Fibroblast of skin of scalp (primary cell): ENCODE results near the gene CLCA4.
A peak's percentile ranks its signal among the peaks of the same experiment; 100 is the strongest.
"Not testable (repeated sequence)": the region's sequence is repeated elsewhere in the genome, so short reads cannot be mapped to it uniquely, and the experiment has no call there.

Experiments used
- DNase-seq: peaks from one replicate; pipeline ENCODE4 v3.0.0-alpha.2; 2013

Gene CLCA4

DNA sequence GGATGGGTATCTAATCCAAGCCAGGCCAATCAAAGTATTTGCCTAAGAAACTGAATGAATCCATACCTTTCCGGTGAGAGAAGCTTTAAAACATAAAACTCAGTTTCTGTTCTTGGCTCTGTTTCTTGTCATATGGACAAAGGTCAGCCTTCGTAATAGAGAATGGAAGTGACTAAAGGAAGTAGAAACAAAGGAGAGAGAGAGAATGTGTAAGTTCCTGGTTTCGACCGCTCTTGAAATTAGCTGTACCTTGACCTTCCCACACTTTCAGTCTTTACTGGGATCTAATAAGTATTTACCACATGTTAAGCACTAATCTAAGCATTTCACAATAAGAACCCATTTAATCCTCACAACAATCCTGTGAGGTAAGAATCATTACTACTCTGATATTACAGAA is 19.6 kb upstream of the CLCA4 start:
- DNase-seq: no peak

DNA sequence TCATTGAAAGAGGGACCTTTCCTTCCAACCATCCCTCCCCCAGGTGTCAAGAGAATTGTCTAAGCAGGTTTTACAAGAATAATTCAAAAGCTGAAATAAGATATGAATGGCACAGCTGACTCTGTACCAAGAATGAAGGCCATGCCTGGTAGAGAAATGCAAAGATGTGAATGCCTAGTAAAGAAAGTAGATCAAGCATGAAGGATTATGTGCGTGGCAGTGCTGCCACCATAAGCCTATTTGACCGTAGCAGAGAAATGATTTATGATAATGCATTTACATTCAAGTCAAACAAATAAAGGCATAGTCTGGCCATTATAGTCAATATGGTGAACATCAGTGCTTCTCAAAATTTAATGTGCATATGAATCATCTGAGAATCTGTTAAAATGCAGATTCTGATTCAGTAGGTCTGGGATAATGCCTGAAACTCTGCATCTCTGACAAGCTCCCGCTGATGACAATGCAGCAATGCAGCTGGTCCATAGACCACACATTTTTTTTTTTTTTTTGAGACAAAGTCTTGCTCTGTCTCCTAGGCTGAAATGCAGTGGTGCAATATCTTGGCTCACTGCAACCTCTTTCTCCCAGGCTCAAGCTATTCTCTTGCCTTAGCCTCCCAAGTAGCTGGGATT is 16.6 kb upstream of the CLCA4 start:
- no peak for DNase-seq

DNA sequence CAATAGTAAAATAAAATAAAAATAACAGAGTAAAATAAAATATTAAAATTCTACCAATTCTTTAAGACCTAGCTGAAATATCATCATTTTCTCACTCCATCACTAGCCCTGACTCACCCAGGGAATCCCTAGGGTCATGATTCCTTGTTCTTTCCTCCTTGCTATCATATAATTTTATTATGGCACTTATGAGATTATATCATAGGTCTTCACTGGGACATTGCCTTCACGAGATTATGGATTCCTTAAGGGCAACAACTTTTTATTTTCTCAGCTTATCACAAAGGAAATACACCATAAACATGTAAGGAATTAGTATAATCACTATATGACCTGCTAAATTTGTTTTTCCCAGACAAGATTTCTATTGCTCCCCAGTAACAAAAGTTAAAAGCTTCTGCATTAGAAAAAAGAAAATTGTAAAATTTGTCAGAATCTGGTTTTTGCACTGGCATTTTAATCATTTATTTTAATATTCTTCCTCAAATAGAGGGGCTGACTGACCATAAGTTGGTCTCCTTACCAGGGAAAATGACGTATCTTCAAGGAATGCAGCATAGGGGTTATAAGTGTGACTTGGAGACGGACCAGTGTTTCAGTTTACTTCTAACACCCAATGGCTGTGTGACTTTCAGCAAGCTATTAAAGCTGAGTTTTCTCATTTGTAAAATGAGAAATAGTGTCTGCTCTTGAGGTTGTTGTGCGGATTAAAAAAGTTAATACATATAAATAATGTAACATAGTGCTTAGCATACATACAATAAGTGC is 8.8 kb upstream of the CLCA4 start:
- no peak for DNase-seq

DNA sequence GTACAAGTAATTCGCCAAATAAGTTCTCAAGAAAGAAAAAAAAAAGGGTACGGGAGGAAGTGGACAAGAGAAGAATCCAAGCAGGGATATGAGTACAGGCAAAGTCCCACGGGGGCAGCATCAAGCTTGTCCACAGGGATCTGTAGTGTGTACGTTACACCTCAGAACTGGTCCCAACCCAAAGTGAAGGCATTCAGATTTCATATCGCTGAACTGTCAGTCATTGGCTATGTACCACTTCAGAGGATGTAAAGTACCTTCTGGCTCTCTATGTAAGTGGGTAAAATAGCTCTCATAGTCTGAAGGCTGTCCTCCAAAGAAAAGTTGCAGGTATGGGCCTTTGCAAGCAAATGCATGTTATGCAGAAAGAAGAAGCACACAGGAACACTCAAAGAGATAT is 8.1 kb upstream of the CLCA4 start:
- DNase-seq: no peak

DNA sequence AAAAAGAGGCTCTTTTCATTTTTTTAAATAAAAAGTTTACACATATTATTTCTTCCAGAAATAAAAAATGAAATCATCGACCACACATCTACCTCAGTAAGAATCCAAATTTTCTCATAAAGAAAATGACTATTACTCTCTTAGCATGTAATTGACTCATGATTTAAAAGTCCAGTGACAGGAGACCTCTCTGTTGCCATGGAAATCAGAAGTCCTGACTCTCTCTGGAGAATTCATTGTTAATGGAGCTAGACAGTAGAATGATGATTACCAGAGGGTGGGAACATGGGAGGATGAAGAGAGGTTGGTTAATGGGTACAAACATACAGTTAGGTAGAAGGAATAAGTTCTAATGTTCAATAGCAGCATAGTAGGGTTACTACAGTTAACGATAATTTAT is 5.0 kb upstream of the CLCA4 start:
- peak; percentile 5 for DNase-seq

DNA sequence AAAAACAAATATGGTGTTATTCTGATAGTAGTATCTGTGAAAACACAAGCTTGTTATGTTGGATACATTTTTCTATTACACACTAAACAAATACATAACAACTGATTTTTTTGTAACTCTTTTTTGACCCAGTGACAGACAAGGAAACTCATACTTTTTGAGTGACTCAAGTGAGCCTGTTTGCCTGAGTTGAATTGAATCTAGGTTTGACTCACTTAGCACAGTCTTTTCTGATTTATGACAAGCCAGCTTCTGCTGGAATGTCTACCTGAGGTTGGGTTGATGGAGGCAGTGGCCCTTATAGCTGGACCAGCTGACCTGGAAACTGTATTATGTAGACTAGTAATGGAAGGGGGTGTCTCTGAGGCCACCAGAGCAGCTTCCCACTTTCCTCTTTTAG is 4.2 kb upstream of the CLCA4 start:
- peak; percentile 4 for DNase-seq

DNA sequence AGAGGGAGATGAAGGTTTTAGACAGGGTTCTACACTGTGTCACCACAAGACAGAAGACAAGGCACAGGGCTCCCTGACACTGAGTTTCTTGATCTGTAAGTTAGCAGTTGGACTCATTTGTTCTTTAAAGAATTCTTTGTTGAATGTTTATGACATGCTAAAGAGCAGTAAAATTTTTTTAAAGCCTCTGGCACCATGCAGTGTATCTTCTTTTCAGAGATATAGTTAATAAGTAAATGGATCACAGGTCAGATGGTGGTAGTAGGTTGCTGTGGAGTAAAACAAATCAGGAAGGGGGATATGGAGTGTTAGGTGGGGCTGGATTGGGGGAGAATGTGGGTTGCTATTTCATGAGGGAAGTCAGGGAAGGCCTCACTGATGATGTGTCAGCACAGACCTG is 2.0 kb downstream of the CLCA4 start:
- no peak for DNase-seq

DNA sequence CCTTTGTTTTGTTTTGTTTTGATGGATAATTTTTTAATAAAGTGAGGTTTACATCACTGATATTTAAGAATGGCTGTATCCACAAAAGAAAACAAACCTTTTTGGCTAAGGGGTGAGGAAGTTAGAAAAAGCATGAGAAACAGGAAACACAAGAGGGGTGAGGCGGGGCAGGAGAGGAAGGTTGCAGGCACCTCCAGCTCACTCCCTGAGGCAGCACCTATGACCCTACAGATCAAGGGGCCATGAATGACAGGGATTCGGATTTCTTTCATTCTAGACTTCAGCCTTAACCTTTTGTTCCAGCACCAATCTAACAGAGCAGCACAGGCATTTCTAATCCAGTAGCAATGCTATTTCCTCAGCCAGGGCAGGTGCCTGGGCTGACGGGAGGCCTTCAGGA is 4.4 kb downstream of the CLCA4 start:
- DNase-seq: no peak

DNA sequence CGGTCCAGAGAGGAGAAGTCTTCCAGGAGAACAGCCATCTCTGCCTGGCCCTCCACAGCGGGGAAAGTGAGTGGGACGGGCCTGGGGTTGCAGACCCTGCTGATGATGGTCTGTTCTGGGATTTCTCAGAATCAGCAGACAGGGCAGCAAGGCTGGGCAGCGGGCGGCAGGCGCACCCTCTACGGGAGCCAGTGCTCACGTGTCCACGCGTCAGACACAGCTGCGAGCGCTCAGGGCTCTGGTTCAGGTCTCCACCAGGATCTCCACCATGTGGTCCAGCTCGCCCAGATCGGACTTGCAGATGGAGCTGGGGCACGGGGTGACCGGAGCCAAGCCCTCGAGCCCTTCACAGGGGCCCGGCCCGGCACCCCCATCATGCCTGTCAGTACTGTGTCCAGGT is 5.5 kb downstream of the CLCA4 start:
- DNase-seq: no peak

DNA sequence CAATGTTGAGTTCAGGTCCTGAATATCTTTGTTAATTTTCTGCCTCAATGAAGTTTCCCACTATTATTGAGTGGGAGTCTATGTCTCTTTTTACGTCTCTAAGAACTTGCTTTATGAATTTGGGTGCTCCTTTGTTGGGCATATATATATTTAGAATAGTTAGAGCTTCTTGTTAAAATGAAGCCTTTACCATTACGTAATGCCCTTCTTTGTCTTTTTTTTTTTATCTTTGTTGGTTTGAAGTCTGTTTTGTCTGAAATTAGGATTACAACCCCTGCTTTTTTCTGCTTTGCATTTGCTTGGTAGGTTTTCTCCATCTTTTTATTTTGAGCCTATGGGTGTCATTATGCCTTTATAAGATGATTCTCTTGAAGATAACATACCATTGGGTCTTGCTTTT is 10.9 kb downstream of the CLCA4 start:
- no peak for DNase-seq

DNA sequence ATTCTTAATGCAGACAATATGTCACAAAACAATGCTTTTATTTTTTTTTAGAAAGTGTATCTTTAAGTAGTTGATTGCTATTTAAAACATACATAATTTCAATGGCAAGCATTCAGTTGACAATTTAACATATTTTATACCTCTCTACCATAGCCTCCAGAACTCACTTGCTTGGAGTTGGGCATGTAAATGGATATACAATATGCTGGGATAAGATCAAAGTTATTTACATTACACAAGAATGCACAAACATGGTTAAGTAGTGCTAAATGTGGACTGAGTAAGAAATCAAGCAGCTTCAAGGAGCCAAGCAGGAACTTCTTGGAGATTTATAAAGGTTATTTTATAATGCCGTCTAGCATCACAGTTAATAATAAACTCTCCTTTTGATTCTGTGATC is 17.0 kb downstream of the CLCA4 start:
- DNase-seq: no peak

DNA sequence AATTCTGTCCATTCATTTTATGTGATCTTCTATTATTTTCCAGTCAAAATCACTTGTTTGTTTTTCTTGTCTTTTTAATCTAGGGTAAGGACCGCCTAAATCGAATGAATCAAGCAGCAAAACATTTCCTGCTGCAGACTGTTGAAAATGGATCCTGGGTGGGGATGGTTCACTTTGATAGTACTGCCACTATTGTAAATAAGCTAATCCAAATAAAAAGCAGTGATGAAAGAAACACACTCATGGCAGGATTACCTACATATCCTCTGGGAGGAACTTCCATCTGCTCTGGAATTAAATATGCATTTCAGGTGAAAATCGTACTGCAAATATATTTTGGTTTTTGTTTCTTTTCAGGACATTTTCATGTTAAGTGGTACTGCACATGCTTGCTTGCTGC is 20.5 kb downstream of the CLCA4 start:
- no peak for DNase-seq

DNA sequence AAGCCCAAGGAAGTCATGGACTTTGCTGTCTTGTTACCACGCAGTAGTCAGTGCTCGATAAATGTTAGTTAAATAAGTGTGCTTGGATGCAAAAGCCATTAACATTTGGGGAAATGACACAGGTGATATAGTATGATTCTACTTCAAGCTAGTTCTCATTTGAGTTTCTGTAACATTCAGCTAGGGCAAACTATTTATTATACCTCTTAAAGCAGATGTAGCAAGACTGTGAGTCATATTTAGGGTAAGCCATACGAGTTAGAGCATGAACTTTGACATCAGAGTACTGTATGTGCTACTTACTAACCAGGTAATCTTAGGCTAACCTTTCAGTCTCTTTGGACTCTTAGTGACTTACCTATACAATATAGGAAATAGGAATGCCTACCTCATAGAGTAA is 21.0 kb downstream of the CLCA4 start:
- no peak for DNase-seq

DNA sequence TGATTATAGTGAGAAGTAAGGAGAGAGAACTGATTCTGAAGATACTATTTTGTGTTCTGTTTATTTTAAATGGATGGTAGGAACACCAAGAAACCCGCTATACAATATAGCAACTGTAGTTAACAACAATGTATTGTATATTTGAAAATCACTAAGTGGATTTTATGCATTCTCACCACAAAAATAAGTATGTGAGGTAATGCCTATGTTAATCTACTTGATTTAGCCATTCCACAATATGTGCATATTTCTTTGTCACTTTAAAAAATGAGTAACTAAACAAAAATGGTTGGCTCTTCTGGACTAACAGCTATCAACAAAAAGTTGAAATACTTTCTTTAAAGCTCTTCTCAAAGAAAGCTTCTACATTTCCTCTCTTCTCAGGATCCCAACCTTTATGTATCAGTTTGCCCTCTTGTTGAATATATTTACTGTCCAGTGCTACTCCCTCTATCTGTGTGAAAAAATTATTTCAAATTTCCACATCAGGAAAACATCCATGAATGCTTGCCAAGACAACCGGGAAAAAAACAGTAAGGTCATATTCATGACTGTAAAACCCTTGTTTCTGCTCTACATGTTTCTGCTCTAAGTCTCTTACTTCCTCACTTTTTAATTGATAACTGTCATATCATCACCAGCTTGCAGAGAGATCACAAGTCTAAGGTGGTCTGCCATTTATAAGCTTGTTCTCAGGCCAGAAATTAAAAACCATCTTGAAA is 27.0 kb downstream of the CLCA4 start:
- peak; percentile 1 for DNase-seq

DNA sequence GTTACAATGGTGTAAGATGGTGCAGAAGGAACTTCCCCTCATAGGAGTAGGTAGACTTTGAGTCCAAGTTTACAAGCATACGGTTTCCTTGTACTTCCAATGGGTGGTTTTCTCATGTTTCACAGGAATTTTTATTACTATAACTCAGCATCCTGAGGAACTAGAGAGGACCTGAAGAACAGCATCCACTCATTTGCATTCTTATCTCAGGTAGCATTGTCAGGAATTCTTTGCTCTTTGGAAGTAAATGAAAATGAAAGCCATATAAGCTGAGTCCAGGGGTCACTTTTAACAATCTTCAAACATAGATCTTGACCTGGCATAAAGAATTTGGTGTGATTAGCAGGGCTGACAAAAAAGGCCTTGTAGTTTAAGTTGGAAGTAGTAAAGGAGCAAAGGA is 34.4 kb downstream of the CLCA4 start:
- DNase-seq: no peak

DNA sequence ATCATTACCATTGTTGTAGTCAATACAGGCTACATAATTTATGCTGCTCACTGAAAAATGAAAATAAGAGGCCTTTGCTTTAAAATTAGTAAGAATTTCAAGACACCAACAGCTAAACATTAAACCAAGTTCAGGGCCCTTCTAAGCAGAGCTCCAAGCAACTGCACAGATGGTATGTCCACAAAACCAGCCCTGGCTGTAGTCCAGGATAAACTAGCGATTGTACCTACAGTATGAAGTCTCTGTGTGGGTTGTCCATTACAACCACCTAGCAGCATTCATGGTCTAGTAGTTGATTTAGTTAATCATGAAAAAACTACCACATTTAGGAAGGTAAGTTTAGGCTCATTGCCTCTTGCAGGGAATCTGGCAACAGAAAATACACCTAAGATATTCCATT is 35.3 kb downstream of the CLCA4 start:
- DNase-seq: no peak

DNA sequence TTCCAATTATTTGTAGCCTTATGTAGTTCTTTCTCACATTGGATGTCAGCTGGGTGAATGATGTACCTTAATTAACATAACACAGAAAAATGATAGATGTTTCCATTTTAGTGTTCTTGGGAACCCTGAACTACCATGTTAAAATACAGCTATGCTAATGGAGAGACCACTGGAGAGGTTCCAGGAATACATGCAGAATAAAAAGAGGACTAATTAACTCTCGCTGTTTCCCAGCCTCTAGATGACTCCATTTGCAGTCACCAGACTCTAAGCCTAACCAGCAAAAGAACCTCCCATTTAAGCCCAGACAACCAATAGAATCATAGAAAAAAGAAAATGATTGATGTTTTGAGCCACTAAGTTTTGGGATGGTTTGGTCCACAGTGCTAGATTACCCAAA is 36.2 kb downstream of the CLCA4 start:
- no peak for DNase-seq

DNA sequence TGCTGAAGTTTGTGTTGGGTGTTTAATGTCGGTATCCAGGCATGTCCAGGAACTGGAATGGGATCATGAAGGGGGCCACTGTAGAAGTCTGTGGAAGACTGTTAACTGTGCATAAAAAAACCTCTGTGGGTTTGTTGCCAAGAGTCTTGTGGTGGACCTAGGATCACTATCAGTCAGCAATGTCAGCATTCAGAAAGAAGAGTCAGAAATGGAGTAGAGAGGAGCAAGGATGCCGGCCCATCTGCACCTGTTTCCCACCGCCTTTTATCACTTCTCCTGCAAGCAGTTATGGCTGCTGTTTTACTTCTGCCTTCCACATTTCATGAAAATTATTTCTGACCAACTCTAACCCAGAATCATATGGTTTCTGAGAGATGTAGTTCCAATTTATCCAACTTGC is 36.7 kb downstream of the CLCA4 start:
- DNase-seq: no peak

DNA sequence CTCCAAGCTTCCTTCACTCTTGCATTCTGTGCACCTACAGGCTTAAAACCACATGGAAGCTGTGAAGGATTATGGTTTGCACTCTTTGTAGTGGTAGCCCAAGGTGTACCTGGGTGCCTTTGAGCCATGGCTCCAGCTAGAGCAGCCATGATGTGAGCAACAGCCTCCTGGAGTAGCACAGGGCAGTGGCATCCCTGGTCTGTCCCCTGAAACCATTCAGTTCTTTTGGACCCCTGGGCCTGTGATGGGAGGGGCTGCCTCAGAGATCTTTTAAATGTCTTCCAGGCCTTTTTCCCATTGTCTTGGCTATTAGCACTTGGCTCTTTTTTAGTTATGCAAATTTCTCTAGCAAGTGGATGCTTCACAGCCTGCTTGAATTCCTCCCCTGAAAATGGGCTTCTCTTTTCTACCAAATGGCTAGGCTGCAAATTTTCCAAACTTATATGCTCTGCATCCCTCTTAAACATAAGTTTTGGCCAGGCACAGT is 47.4 kb downstream of the CLCA4 start:
- DNase-seq: no peak

DNA sequence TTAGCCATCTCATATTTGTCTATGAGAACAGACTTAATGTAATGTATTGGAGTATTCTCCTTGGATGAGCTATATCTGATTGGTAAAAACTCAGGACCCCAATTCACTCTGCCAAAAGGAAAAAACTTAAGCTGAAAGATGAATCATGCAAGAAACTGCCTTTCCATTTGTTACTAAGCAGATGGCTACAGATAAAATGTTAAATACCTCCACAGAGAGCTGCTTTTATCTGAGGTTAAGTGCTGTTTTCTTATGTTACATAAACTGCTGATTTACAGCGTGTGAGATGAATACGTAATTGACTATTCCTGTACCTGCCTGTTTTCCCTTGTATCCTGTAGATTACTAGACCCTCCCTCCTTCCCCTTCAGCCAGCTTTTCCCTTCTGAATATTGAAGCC is 49.3 kb downstream of the CLCA4 start:
- no peak for DNase-seq

DNA sequence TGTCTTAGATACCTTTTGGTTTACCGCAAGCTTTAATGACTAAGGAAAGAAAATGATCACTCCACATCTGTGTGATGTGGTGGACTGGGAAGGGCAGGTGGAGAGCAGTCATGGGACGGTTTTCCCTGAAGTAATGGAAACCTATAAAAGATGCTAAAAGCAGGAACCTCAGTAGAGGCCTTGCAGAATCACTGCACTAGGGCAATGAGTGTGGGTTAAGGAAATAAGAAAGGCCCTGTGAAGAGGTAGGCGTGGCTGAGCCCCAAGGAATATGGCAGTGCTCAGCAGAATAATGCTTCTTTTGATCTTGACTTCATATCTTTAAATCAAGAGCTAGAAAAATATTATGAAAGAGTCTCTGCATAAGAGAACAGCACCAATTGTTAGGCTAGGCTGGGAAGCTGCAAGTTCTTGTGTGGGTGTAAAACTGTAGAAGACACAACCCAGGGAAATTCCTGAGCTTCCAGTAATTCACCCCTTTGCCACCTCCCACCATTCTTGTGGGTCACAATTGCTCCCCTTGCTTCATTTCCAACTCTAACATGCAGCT is 49.9 kb downstream of the CLCA4 start:
- DNase-seq: no peak

DNA sequence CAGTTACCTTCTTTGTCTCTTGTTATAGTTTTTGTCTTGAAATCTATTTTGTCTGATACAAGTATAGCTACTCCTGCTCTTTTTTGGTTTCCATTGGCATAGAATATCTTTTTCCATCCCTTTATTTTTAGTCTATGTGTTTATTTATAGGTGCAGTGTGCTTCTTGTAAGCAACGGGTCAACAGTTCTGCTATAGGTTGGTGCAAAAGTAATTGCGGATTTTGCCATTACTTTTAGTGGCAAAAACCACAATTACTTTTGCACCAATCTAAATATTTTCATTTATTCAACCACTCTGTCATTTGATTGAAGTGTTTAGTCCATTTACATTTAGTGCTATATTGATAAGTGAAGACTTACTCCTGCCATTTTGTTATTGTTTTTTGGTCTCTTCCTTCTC is 59.2 kb downstream of the CLCA4 start:
- DNase-seq: not testable (repeated sequence)

DNA sequence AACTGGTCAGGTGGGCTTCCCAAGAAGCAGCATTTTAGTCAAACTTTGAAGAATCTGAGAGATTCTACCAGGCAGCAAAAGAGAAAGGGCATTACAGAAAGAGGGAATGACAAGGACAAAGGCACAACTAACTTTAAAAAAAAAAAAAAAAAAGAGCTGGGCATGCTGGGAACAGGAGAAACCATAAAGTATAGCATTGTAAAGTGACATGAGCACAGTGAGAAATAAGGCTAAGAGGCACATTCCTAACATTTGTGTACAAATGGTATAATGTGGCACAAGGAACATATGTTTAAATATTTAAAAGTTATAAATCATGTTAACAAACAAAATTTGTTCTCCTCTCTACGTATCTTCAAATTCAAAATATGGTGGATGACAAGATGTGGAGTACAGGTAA is 69.6 kb downstream of the CLCA4 start:
- no peak for DNase-seq

DNA sequence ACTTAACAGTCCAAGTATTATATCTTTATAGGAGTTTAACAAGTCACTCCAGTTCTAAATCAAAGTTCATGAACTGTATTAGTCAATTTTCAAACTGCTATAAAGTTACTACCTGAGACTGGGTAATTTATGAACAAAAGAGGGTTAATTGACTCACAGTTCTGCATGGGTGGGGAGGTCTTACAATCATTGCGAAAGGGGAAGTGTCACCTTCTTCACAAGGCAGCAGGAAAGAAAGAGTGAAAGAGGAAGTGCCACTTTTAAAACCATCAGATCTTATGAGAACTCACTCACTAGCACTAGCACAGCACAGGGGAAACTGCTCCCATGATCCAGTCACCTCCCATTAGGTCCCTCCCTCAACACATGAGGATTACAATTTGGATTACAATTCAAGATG is 70.0 kb downstream of the CLCA4 start:
- no peak for DNase-seq
